ENCODE data around the gene HINT1.
"Not testable (repeated sequence)": the region's sequence is repeated elsewhere in the genome, so short reads cannot be mapped to it uniquely, and the experiment has no call there.

Gene HINT1

GRCh38 chr5:131165119-131165727 lies at the start of gene HINT1:
HINT1 (minus strand) TSS chr5:131165256; CDS start chr5:131165205, 51 bp downstream.
- peak; percentile 86 for DNase-seq

- DNase-seq = no peak
Observed at GRCh38 chr5:131214609-131215227, 49.7 kb upstream of the HINT1 start.

- no peak for DNase-seq
Observed at GRCh38 chr5:131212471-131213021, 47.5 kb upstream of the HINT1 start.

GRCh38 chr5:131211669-131212068 lies 46.6 kb upstream of the HINT1 start:
- no peak for DNase-seq

GRCh38 chr5:131210151-131210510 lies 45.1 kb upstream of the HINT1 start:
- DNase-seq = no peak

- no peak for DNase-seq
Observed at GRCh38 chr5:131209506-131210150, 44.6 kb upstream of the HINT1 start.

GRCh38 chr5:131209175-131209505 lies 44.1 kb upstream of the HINT1 start:
- no peak for DNase-seq

GRCh38 chr5:131206772-131207171 lies 41.7 kb upstream of the HINT1 start:
- DNase-seq = no peak

- DNase-seq = no peak
Observed at GRCh38 chr5:131206061-131206460, 41.0 kb upstream of the HINT1 start.

- DNase-seq = no peak
Observed at GRCh38 chr5:131204964-131205363, 39.9 kb upstream of the HINT1 start.

- DNase-seq = no peak
Observed at GRCh38 chr5:131200560-131200959, 35.5 kb upstream of the HINT1 start.

- DNase-seq = no peak
Observed at GRCh38 chr5:131198625-131199024, 33.6 kb upstream of the HINT1 start.

GRCh38 chr5:131196331-131196730 lies 31.3 kb upstream of the HINT1 start:
- no peak for DNase-seq

- no peak for DNase-seq
Observed at GRCh38 chr5:131195696-131196095, 30.6 kb upstream of the HINT1 start.

GRCh38 chr5:131194725-131195124 lies 29.7 kb upstream of the HINT1 start:
- DNase-seq = no peak

GRCh38 chr5:131193897-131194296 lies 28.8 kb upstream of the HINT1 start:
- not testable (repeated sequence) for DNase-seq

GRCh38 chr5:131193106-131193505 lies 28.1 kb upstream of the HINT1 start:
- no peak for DNase-seq

GRCh38 chr5:131186561-131187256 lies 21.7 kb upstream of the HINT1 start:
- DNase-seq = no peak

GRCh38 chr5:131185523-131186104 lies 20.6 kb upstream of the HINT1 start:
- DNase-seq = no peak

- DNase-seq = no peak
Observed at GRCh38 chr5:131182839-131183238, 17.8 kb upstream of the HINT1 start.

GRCh38 chr5:131180407-131180806 lies 15.4 kb upstream of the HINT1 start:
- DNase-seq = no peak

- DNase-seq = no peak
Observed at GRCh38 chr5:131171276-131171810, 6.3 kb upstream of the HINT1 start.
